SIG-M5 treated with dmso at 0.1 percent for 504 hours (cell line): ENCODE measurements around the gene CA5A.
A peak's percentile ranks its signal among the peaks of the same experiment; 100 is the strongest.

Experiments used
- DNase-seq: peaks from one replicate; lab custom pipeline; 2025; ENCODE audit not compliant: unreplicated experiment; lab: John Stamatoyannopoulos, UW

The CA5A gene

GRCh38 chr16:87964049-87964659 lies 27.8 kb upstream of the CA5A start:
- no peak for DNase-seq

GRCh38 chr16:87963400-87963799 lies 27.1 kb upstream of the CA5A start:
- no peak for DNase-seq

- no peak for DNase-seq
Observed at GRCh38 chr16:87961623-87962022, 25.3 kb upstream of the CA5A start.

- DNase-seq, result no peak
Observed at GRCh38 chr16:87960852-87961251, 24.5 kb upstream of the CA5A start.

GRCh38 chr16:87960296-87960695 lies 24.0 kb upstream of the CA5A start:
- DNase-seq, result no peak

GRCh38 chr16:87959391-87959990 lies 23.2 kb upstream of the CA5A start:
- no peak for DNase-seq

- no peak for DNase-seq
Observed at GRCh38 chr16:87958632-87959031, 22.3 kb upstream of the CA5A start.

- no peak for DNase-seq
Observed at GRCh38 chr16:87957296-87958094, 21.2 kb upstream of the CA5A start.

GRCh38 chr16:87956365-87957231 lies 20.3 kb upstream of the CA5A start:
- DNase-seq, result peak; percentile 61

GRCh38 chr16:87956098-87956364 lies 19.7 kb upstream of the CA5A start:
- DNase-seq, result no peak

GRCh38 chr16:87955302-87956097 lies 19.2 kb upstream of the CA5A start:
- peak; percentile 40 for DNase-seq

- DNase-seq, result no peak
Observed at GRCh38 chr16:87954826-87955225, 18.5 kb upstream of the CA5A start.

GRCh38 chr16:87954361-87954760 lies 18.0 kb upstream of the CA5A start:
- DNase-seq, result no peak

- DNase-seq, result peak; percentile 36
Observed at GRCh38 chr16:87953308-87954215, 17.2 kb upstream of the CA5A start.

GRCh38 chr16:87952751-87953150 lies 16.4 kb upstream of the CA5A start:
- DNase-seq, result no peak

GRCh38 chr16:87951552-87952538 lies 15.5 kb upstream of the CA5A start:
- DNase-seq, result no peak

GRCh38 chr16:87950765-87951551 lies 14.6 kb upstream of the CA5A start, which contains the start of gene BANP:
Gene BANP (plus strand): TSS chr16:87951434. CDS start chr16:87975116, 23,682 bp downstream.
- peak; percentile 96 for DNase-seq
